Left lung (tissue), 10 donors: ENCODE measurements around the gene PEX11A. TPM values are rescaled to one million over a fixed set of nuclear protein-coding genes. Genes with fewer than 3 reads are reported as not detected.

Experiments used
- ATAC-seq: fragments of 200-7000 bp; cut with Tn5 transposase; one replicate; pipeline ENCODE4 v1.9.1; 2020; ENCODE audit warnings: moderate library complexity
- DNase-seq, 4 donors: peaks; one replicate each; pipeline ENCODE4 v3.0.0-alpha.2; 2013 to 2020
- H3K27ac ChIP-seq, 2 donors: fragments of 200-600 bp; sonication (generic) in 1 of 2; one replicate each; pipeline versions ENCODE4 v1.5.0 to v1.8.0; 2020 to 2021
- H3K27me3 ChIP-seq, 2 donors: fragments of 200-600 bp; sonication (generic) in 1 of 2; one replicate each; pipeline versions ENCODE4 v1.5.0 to v1.8.0; 2020 to 2021
- H3K36me3 ChIP-seq, 2 donors: fragments of 200-600 bp; sonication (generic) in 1 of 2; one replicate each; pipeline versions ENCODE4 v1.5.0 to v1.8.0; 2020 to 2021
- H3K4me1 ChIP-seq, 2 donors: fragments of 200-600 bp; one replicate each; pipeline ENCODE4 v1.8.0; 2021
- H3K4me3 ChIP-seq, 2 donors: fragments of 200-600 bp; sonication (generic) in 1 of 2; one replicate each; pipeline versions ENCODE4 v1.5.0 to v1.8.0; 2020 to 2021; ENCODE audit warnings: mild to moderate bottlenecking in 1 of 2
- H3K9me3 ChIP-seq, 2 donors: fragments of 200-600 bp; sonication (generic) in 1 of 2; one replicate each; pipeline versions ENCODE4 v1.5.0 to v1.8.0; 2020 to 2021
- CTCF ChIP-seq, 2 donors: fragments of 200-600 bp; sonication (generic) in 1 of 2; IDR thresholded peaks; one replicate each; pipeline versions ENCODE4 v1.5.0 to v1.8.0; 2021; ENCODE audit warnings: antibody characterized with exemption in 2 of 2
- intact Hi-C, 2 donors: fragments of 100-400 bp; cut with DNase I; formaldehyde crosslinking; loops; one replicate each; pipeline versions ENCODE4 v1.11.2 to v1.14.2; 2022
- polyA plus RNA-seq, 6 donors: library from polyadenylated mRNA; unstranded; fragments of 120-200 nt; gene quantifications; one replicate each; pipeline ENCODE4 v1.2.1, GENCODE V29; 2013; ENCODE audit not compliant: insufficient read length in 6 of 6
- total RNA-seq, 2 donors: library from RNA; stranded (reverse); fragmentation: NEBNext Ultra II Directional; extraction: Animal tissue kit (Norgen Biotek cat#: 25700); gene quantifications; one replicate each; pipeline ENCODE4 v1.2.1, GENCODE V29; 2021
- donor health status: DM: no; HTN: yes; CAD: no.
- donor health status: DM: no; HTN: no; CAD: no.

Gene PEX11A
- total and polyA plus RNA-seq, 8 donors = 5.6 to 18.3 (median 16.1) TPM

DNA sequence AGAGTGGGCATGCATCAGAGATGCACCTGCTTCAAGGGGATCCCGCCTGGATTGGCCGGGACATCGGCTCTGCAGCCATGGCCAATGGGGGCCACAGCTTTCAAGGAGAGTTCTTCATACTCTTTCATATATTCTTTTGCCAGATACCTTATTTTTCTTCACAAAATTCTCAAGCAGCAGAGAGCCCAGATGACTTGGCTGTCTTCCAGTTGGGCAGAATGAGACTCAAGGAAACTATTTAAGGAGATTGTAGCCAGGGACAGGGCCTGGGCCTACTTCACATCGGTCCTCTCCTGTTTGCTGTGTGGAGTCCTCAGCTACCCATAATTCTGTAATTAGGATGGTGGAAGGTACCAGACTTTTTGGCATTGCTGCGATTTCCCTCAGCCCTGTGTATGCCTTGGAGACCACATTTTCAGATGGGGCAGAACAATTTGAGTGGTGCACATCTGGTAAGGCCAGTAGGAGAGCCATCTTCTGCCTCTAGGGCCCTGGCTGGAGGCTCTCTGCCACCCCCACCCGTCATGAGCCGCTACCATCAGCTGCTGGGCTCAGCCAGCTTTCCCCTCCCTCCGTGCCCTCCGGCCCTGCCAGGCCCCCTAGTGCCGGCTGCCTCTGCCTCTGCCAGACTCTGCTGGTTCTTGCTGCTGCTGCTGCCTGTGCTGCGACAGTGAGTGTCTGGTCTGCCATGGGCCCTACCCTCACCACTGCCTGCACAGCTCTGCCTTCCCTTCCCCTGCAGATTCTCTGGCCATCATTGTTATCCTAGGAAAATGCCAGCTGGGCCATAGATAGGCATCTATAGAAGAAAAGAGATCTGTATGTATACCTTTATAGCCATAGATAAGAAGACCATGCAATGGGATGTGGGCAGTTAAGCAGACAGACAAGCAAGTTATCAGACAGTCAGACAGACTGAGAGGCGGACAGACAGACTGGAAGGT lies 18.1 kb downstream of the PEX11A start:
- no peaks in the 10 kb centered on the region for H3K4me1 ChIP-seq
- intact Hi-C loops = no loop called here
- no peak for TF ChIP-seq CTCF (IDR thresholded peaks at IDR 0.05)
- no peaks in the 10 kb centered on the region for H3K27me3 ChIP-seq
- no peaks in the 10 kb centered on the region for H3K36me3 ChIP-seq
- no peaks in the 10 kb centered on the region for H3K9me3 ChIP-seq
- H3K27ac ChIP-seq = no peak overlapping the region
- H3K4me3 ChIP-seq = no peak overlapping the region
- ATAC-seq (no peak), DNase-seq (no peak)

- Histone ChIP-seq H3K27me3 (no peaks in the 10 kb centered on the region), H3K4me1 (no peaks in the 10 kb centered on the region), H3K36me3 (no peaks in the 10 kb centered on the region), H3K9me3 (no peaks in the 10 kb centered on the region), H3K27ac (no peak overlapping the region), H3K4me3 (no peak overlapping the region)
- DNase-seq = no peak
- TF ChIP-seq CTCF (IDR thresholded peaks at IDR 0.05) = no peak
- intact Hi-C loops = no loop called here
- no peak for ATAC-seq
Measured at GRCh38 chr15:89671687-89672086, 18.9 kb downstream of the PEX11A start.

DNA sequence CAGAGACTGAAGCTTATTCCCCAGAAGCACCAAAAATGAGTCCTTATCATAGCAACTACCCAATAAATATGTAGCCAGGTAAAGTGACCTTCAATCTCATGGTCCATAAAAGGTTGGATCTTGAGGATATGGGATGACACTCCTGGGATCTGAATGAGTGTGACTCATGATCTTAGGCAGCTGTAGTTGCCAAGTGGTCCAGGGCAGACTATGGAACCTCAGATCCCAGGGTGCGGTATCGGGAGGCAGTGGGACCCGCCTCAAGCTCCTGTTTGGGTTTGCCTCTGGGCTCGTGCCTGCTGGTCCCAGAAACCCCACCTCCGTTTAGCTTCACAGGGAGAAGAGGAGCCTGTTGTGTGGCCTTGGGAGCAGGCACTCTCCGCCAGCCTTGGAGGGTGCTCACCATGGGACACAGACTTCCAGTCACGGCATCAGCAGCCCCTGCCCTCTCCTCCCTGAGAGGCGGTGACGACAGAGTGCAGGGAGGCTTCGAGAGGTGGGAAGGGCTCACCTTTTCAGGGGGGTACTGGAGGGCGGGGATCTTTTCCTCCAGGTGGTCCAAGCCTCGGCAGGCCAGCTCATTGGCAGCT lies 19.5 kb downstream of the PEX11A start:
- no peak for DNase-seq
- Histone ChIP-seq H3K27ac (no peak overlapping the region), H3K4me3 (no peak overlapping the region), H3K4me1 (no peaks in the 10 kb centered on the region), H3K27me3 (no peaks in the 10 kb centered on the region), H3K9me3 (no peaks in the 10 kb centered on the region), H3K36me3 (no peaks in the 10 kb centered on the region)
- intact Hi-C loops = no loop called here
- ATAC-seq = no peak
- TF ChIP-seq CTCF (IDR thresholded peaks at IDR 0.05) = no peak

GRCh38 chr15:89669941-89670340 lies 20.6 kb downstream of the PEX11A start:
- Histone ChIP-seq H3K4me1 (peaks cover 0 to 9% of the 10 kb centered on the region in 2 donors), H3K27ac (no peak overlapping the region), H3K27me3 (peaks cover 0 to 11% of the 10 kb centered on the region in 2 donors), H3K36me3 (no peaks in the 10 kb centered on the region), H3K4me3 (no peak overlapping the region), H3K9me3 (no peaks in the 10 kb centered on the region)
- intact Hi-C loops = no loop called here
- ATAC-seq (no peak), DNase-seq (no peak)
- TF ChIP-seq CTCF (IDR thresholded peaks at IDR 0.05) = no peak

DNA sequence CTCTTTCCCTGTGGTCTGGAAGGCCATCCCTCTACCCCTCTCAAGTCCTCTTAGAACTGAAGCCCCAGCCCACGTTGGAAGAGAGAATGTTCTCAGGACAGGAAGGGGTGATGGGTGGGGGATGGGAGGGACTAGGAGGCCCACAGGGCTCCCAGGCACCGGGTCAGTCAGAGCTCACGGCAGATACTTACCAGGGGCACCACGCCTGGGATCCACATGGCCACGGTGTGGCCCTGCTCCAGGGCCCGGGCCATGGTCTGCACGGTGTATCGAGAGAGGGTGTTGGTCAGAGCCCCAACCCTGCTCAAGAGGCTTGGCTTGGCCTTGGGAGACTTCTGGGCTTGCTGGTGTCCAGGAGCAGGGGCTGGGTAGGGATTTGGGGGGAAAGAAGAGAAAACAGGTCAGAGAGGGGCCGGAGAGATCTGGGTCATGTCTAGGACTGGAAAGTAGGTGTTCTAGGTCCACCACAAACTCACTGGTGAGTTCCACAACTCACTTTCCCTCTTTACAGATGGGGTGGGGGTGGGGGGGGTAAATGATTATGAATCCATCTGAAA lies 21.2 kb downstream of the PEX11A start:
- DNase-seq = no peak
- intact Hi-C loops = no loop called here
- H3K9me3 ChIP-seq = no peaks in the 10 kb centered on the region
- H3K27me3 ChIP-seq = peaks cover 0 to 17% of the 10 kb centered on the region in 2 donors
- TF ChIP-seq CTCF (IDR thresholded peaks at IDR 0.05) = no peak
- H3K27ac ChIP-seq = no peak overlapping the region
- H3K4me3 ChIP-seq = no peak overlapping the region
- H3K4me1 ChIP-seq = peaks cover 0 to 9% of the 10 kb centered on the region in 2 donors
- no peak for ATAC-seq
- no peaks in the 10 kb centered on the region for H3K36me3 ChIP-seq
